Measurements from ENCODE around the gene ZNF331. TPM values are rescaled to one million over a fixed set of nuclear protein-coding genes. Genes with fewer than 3 reads are reported as not detected.

ZNF331 gene
- total RNA-seq, 1 experiment from 2014 or later, result 25.0 TPM

- Histone ChIP-seq H3K4me1 (ENCODE audit: control insufficient read depth, insufficient read depth, low read length) (0 out of 2 replicates have a peak, but pooled peaks cover 3% of the 10 kb centered on the region), H3K9me3 (ENCODE audit: control insufficient read depth, insufficient read depth, low read depth, low read length) (no peaks in the 10 kb centered on the region), H3K36me3 (ENCODE audit: control insufficient read depth, insufficient read depth, low read length) (peaks cover 5% of the 10 kb centered on the region; the same call in 1 of the 2 replicates), H3K4me3 (ENCODE audit: low read depth in 2 of 2, low read length in 2 of 2) (no peak overlapping the region), H3K27me3 (ENCODE audit: control insufficient read depth, insufficient read depth, low read length) (no peaks in the 10 kb centered on the region), H3K27ac (ENCODE audit: low read length) (no peak overlapping the region)
- TF ChIP-seq REST (IDR thresholded peaks at IDR 0.05; ENCODE audit: insufficient read depth in 1 of 2, low read depth in 2 of 2, low read length in 1 of 2), result no peak
- no peak for TF ChIP-seq TCF7L2 (IDR thresholded peaks at IDR 0.05; ENCODE audit: low read depth, low read length)
- no peak for TF ChIP-seq SIN3A (IDR thresholded peaks at IDR 0.05; ENCODE audit: borderline replicate concordance, insufficient read depth, low read depth, low read length)
- TF ChIP-seq POLR2AphosphoS5 (IDR thresholded peaks at IDR 0.05; ENCODE audit: low read depth, low read length), result no peak
- intact Hi-C loops (cut with micrococcal nuclease; ENCODE audit: unreplicated experiment) (no loop called here), in situ Hi-C loops (cut with HindIII; ENCODE audit: low pct_unique_long_range_greater_than_20kb, low sequenced_read_pairs) (no loop called here)
- ATAC-seq (no peak), DNase-seq (ENCODE audit: low read depth, low spot score) (no peak)
- POLR2A ChIA-PET, result no interaction called here
- CTCF ChIA-PET, result no interaction called here
- no TSS peak for BruUV-seq (replicated peaks)
These were observed 1.8 kb upstream of the ZNF331 start for GRCh38 chr19:53536225-53536548.

DNA sequence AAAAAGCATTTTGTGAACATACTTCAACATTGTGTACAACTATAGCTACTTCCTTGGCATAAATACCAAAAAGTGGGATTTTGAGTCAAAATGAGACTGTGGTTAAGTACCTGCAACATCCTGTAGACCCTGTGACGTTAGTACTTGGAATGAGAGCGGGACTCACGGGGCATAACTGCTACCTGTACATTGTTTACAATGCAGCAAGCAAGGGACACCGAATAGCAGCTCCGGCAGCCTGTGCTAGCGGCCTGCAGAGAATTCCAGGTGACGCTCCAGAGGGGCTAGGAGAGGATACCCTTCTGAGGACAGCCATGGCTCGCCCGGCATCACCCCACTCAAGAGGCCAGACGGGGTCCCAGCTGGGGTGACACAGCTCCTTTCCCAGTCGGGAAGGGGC is 824 bp upstream of the ZNF331 start:
- CTCF ChIA-PET, result interaction anchor here (0.6 kb wide), 1 partner anchor 167 kb away, joined by 3 read pairs; no protein-coding TSS in a partner anchor
- in situ Hi-C loops (cut with HindIII; ENCODE audit: low pct_unique_long_range_greater_than_20kb, low sequenced_read_pairs) (no loop called here), intact Hi-C loops (cut with micrococcal nuclease; ENCODE audit: unreplicated experiment) (no loop called here)
- Histone ChIP-seq H3K36me3 (ENCODE audit: control insufficient read depth, insufficient read depth, low read length) (peaks cover 5% of the 10 kb centered on the region; the same call in 1 of the 2 replicates), H3K9me3 (ENCODE audit: control insufficient read depth, insufficient read depth, low read depth, low read length) (no peaks in the 10 kb centered on the region), H3K4me1 (ENCODE audit: control insufficient read depth, insufficient read depth, low read length) (0 out of 2 replicates have a peak, but pooled peaks cover 3% of the 10 kb centered on the region), H3K4me3 (ENCODE audit: low read depth in 2 of 2, low read length in 2 of 2) (peak overlapping the region; percentile 76 to 88), H3K27me3 (ENCODE audit: control insufficient read depth, insufficient read depth, low read length) (no peaks in the 10 kb centered on the region), H3K27ac (ENCODE audit: low read length) (peak overlapping the region; percentile 85)
- no peak for DNase-seq (ENCODE audit: low read depth, low spot score)
- TF ChIP-seq SIN3A (IDR thresholded peaks at IDR 0.05; ENCODE audit: borderline replicate concordance, insufficient read depth, low read depth, low read length) (no peak), CTCF (IDR thresholded peaks at IDR 0.05) (no peak), TCF7L2 (IDR thresholded peaks at IDR 0.05; ENCODE audit: low read depth, low read length) (no peak)
- ATAC-seq, result peak; percentile 52
- BruUV-seq (replicated peaks), result no TSS peak
- POLR2A ChIA-PET, result no interaction called here

GRCh38 chr19:53538378-53539109 is 599 bp downstream of the ZNF331 start:
- POLR2A ChIA-PET, result no interaction called here
- peaks cover 7% of the 10 kb centered on the region; the same call in 1 of the 2 replicates for H3K36me3 ChIP-seq (ENCODE audit: control insufficient read depth, insufficient read depth, low read length)
- H3K27me3 ChIP-seq (ENCODE audit: control insufficient read depth, insufficient read depth, low read length), result no peaks in the 10 kb centered on the region
- BruUV-seq (replicated peaks), result no TSS peak
- H3K27ac ChIP-seq (ENCODE audit: low read length), result peak overlapping the region; percentile 85
- TF ChIP-seq CTCF (IDR thresholded peaks at IDR 0.05) (no peak), POLR2AphosphoS5 (IDR thresholded peaks at IDR 0.05; ENCODE audit: low read depth, low read length) (no peak), TCF7L2 (IDR thresholded peaks at IDR 0.05; ENCODE audit: low read depth, low read length) (no peak), SIN3A (IDR thresholded peaks at IDR 0.05; ENCODE audit: borderline replicate concordance, insufficient read depth, low read depth, low read length) (no peak), REST (IDR thresholded peaks at IDR 0.05; ENCODE audit: insufficient read depth in 1 of 2, low read depth in 2 of 2, low read length in 1 of 2) (no peak)
- DNase-seq (ENCODE audit: low read depth, low spot score), result no peak
- in situ Hi-C loops (cut with HindIII; ENCODE audit: low pct_unique_long_range_greater_than_20kb, low sequenced_read_pairs), result no loop called here
- 0 out of 2 replicates have a peak, but pooled peaks cover 3% of the 10 kb centered on the region for H3K4me1 ChIP-seq (ENCODE audit: control insufficient read depth, insufficient read depth, low read length)
- intact Hi-C loops (cut with micrococcal nuclease; ENCODE audit: unreplicated experiment), result no loop called here
- CTCF ChIA-PET, result no interaction called here
- no peaks in the 10 kb centered on the region for H3K9me3 ChIP-seq (ENCODE audit: control insufficient read depth, insufficient read depth, low read depth, low read length)
- H3K4me3 ChIP-seq (ENCODE audit: low read depth in 2 of 2, low read length in 2 of 2), result peak overlapping the region; percentile 76 to 88
- peak; percentile 28 for ATAC-seq

Data from Panc1 (cell line).